Measurements from ENCODE around the gene IFT25.

Gene IFT25

GRCh38 chr1:53947172-53947907 is 1.8 kb upstream of the IFT25 start:
- no peak for DNase-seq (ENCODE audit: insufficient read length, low spot score)
- TF ChIP-seq CTCF (IDR thresholded peaks at IDR 0.05; ENCODE audit: insufficient read depth, missing control alignments): no peak

GRCh38 chr1:53946252-53947171 is 1.0 kb upstream of the IFT25 start, which contains the start of gene LRRC42:
LRRC42 (plus strand) TSS chr1:53946350; CDS start chr1:53952000, 5,650 bp downstream.
- FAIRE-seq: no peak
- TF ChIP-seq CTCF (IDR thresholded peaks at IDR 0.05; ENCODE audit: insufficient read depth, missing control alignments): no peak
- DNase-seq (ENCODE audit: insufficient read length, low spot score): peak; percentile 83

More at GRCh38 chr1:53947172-53947907, 1.8 kb upstream of the IFT25 start:
- no peak for FAIRE-seq

- DNase-seq (ENCODE audit: insufficient read length, low spot score) (no peak), FAIRE-seq (no peak)
- no peak for TF ChIP-seq CTCF (IDR thresholded peaks at IDR 0.05; ENCODE audit: insufficient read depth, missing control alignments)
Measured at GRCh38 chr1:53945183-53945432, 391 bp downstream of the IFT25 start.

- no peak for FAIRE-seq
- no peak for DNase-seq (ENCODE audit: insufficient read length, low spot score)
- no peak for TF ChIP-seq CTCF (IDR thresholded peaks at IDR 0.05; ENCODE audit: insufficient read depth, missing control alignments)
Measured at GRCh38 chr1:53944469-53945182, 873 bp downstream of the IFT25 start.

- TF ChIP-seq CTCF (IDR thresholded peaks at IDR 0.05; ENCODE audit: insufficient read depth, missing control alignments): no peak
- DNase-seq (ENCODE audit: insufficient read length, low spot score): no peak
- no peak for FAIRE-seq
Measured at GRCh38 chr1:53943490-53944043, 1.9 kb downstream of the IFT25 start.

- no peak for FAIRE-seq
- no peak for DNase-seq (ENCODE audit: insufficient read length, low spot score)
- TF ChIP-seq CTCF (IDR thresholded peaks at IDR 0.05; ENCODE audit: insufficient read depth, missing control alignments): no peak
Measured at GRCh38 chr1:53943090-53943489, 2.4 kb downstream of the IFT25 start.

Measured in D721Med (cell line).